ENCODE data around the gene MAMDC2.
"Not testable (repeated sequence)": the region's sequence is repeated elsewhere in the genome, so short reads cannot be mapped to it uniquely, and the experiment has no call there.

The MAMDC2 gene

GRCh38 chr9:70177121-70177520 is 133.5 kb downstream of the MAMDC2 start:
- WGBS (ENCODE audit: insufficient coverage, insufficient read length): no CpG with 5 or more reads among the region's 1 CpG

GRCh38 chr9:70192707-70193106 is 149.1 kb downstream of the MAMDC2 start:
- Histone ChIP-seq H3K4me3 (ENCODE audit: low read length) (no peak overlapping the region), H3K27me3 (ENCODE audit: control insufficient read depth, insufficient read depth, low read length) (no peaks in the 10 kb centered on the region), H3K36me3 (ENCODE audit: control insufficient read depth, insufficient read depth, low read length) (no peaks in the 10 kb centered on the region), H3K4me1 (ENCODE audit: control insufficient read depth, insufficient read depth, low read length) (no peaks in the 10 kb centered on the region), H3K27ac (ENCODE audit: low read length) (no peak overlapping the region), H3K9me3 (ENCODE audit: control insufficient read depth, insufficient read depth, low read length) (no peaks in the 10 kb centered on the region)
- no peak for DNase-seq (ENCODE audit: low read depth, low spot score)
- no CpG with 5 or more reads among the region's 2 CpGs for WGBS (ENCODE audit: insufficient coverage, insufficient read length)

More at GRCh38 chr9:70177121-70177520, 133.5 kb downstream of the MAMDC2 start:
- no peak overlapping the region for H3K27ac ChIP-seq (ENCODE audit: low read length)
- H3K4me1 ChIP-seq (ENCODE audit: control insufficient read depth, insufficient read depth, low read length): no peaks in the 10 kb centered on the region
- DNase-seq (ENCODE audit: low read depth, low spot score): no peak
- no peak overlapping the region for H3K4me3 ChIP-seq (ENCODE audit: low read length)
- H3K36me3 ChIP-seq (ENCODE audit: control insufficient read depth, insufficient read depth, low read length): no peaks in the 10 kb centered on the region
- no peaks in the 10 kb centered on the region for H3K9me3 ChIP-seq (ENCODE audit: control insufficient read depth, insufficient read depth, low read length)
- H3K27me3 ChIP-seq (ENCODE audit: control insufficient read depth, insufficient read depth, low read length): no peaks in the 10 kb centered on the region

GRCh38 chr9:70195456-70195855 is 151.8 kb downstream of the MAMDC2 start:
- Histone ChIP-seq H3K4me3 (ENCODE audit: low read length) (no peak overlapping the region), H3K9me3 (ENCODE audit: control insufficient read depth, insufficient read depth, low read length) (no peaks in the 10 kb centered on the region), H3K4me1 (ENCODE audit: control insufficient read depth, insufficient read depth, low read length) (no peaks in the 10 kb centered on the region), H3K27me3 (ENCODE audit: control insufficient read depth, insufficient read depth, low read length) (no peaks in the 10 kb centered on the region), H3K36me3 (ENCODE audit: control insufficient read depth, insufficient read depth, low read length) (no peaks in the 10 kb centered on the region), H3K27ac (ENCODE audit: low read length) (no peak overlapping the region)
- no CpG with 5 or more reads among the region's 3 CpGs for WGBS (ENCODE audit: insufficient coverage, insufficient read length)
- DNase-seq (ENCODE audit: low read depth, low spot score): no peak

- 100% methylated on average over 1 of the region's 9 CpGs for WGBS (ENCODE audit: insufficient coverage, insufficient read length)
Measured at GRCh38 chr9:70197216-70198044, 153.8 kb downstream of the MAMDC2 start.

GRCh38 chr9:70204743-70205142 is 161.1 kb downstream of the MAMDC2 start:
- DNase-seq (ENCODE audit: low read depth, low spot score); H3K36me3 ChIP-seq (ENCODE audit: control insufficient read depth, insufficient read depth, low read length); H3K27me3 ChIP-seq (ENCODE audit: control insufficient read depth, insufficient read depth, low read length); H3K4me3 ChIP-seq (ENCODE audit: low read length); H3K27ac ChIP-seq (ENCODE audit: low read length); H3K9me3 ChIP-seq (ENCODE audit: control insufficient read depth, insufficient read depth, low read length); H3K4me1 ChIP-seq (ENCODE audit: control insufficient read depth, insufficient read depth, low read length): not testable (repeated sequence)
- no CpG with 5 or more reads among the region's 16 CpGs for WGBS (ENCODE audit: insufficient coverage, insufficient read length)

More at GRCh38 chr9:70197216-70198044, 153.8 kb downstream of the MAMDC2 start:
- Histone ChIP-seq H3K27me3 (ENCODE audit: control insufficient read depth, insufficient read depth, low read length) (no peaks in the 10 kb centered on the region), H3K9me3 (ENCODE audit: control insufficient read depth, insufficient read depth, low read length) (no peaks in the 10 kb centered on the region), H3K36me3 (ENCODE audit: control insufficient read depth, insufficient read depth, low read length) (no peaks in the 10 kb centered on the region), H3K4me1 (ENCODE audit: control insufficient read depth, insufficient read depth, low read length) (no peaks in the 10 kb centered on the region), H3K27ac (ENCODE audit: low read length) (no peak overlapping the region), H3K4me3 (ENCODE audit: low read length) (no peak overlapping the region)
- no peak for DNase-seq (ENCODE audit: low read depth, low spot score)

DNA sequence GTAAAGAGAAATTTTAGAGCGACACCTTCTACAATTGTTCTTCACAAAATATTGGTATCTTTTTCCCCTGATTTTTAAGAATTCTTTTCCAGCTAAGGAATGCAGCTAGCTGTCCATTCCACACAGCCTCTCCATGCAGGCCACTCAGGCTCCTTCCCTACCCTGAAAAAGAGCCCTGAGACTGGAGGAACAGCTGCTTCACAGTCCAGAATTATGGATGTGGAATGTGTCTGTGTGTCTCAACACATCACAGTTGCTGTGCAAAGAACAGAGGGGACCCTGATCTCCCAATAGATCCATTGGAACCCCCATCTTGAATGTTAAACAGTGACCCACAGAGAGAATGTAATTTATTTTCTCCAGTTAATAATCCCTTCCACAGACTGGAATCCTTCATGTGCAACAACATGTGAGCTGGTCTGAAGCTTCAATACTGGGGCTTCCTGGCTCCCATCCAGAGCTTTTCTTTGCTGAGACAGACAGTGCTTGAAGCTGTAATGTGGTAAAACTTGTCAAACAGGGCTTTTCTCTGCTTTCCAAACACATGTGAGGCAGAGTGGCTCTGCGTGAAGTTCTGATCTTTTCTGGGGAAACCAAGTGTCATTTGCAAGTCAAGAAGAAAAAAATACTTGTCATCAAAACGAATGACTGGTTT is 161.8 kb downstream of the MAMDC2 start:
- Histone ChIP-seq H3K27me3 (ENCODE audit: control insufficient read depth, insufficient read depth, low read length) (no peaks in the 10 kb centered on the region), H3K36me3 (ENCODE audit: control insufficient read depth, insufficient read depth, low read length) (no peaks in the 10 kb centered on the region), H3K4me3 (ENCODE audit: low read length) (no peak overlapping the region), H3K9me3 (ENCODE audit: control insufficient read depth, insufficient read depth, low read length) (no peaks in the 10 kb centered on the region), H3K4me1 (ENCODE audit: control insufficient read depth, insufficient read depth, low read length) (no peaks in the 10 kb centered on the region), H3K27ac (ENCODE audit: low read length) (no peak overlapping the region)
- no CpG with 5 or more reads among the region's 3 CpGs for WGBS (ENCODE audit: insufficient coverage, insufficient read length)
- no peak for DNase-seq (ENCODE audit: low read depth, low spot score)

DNA sequence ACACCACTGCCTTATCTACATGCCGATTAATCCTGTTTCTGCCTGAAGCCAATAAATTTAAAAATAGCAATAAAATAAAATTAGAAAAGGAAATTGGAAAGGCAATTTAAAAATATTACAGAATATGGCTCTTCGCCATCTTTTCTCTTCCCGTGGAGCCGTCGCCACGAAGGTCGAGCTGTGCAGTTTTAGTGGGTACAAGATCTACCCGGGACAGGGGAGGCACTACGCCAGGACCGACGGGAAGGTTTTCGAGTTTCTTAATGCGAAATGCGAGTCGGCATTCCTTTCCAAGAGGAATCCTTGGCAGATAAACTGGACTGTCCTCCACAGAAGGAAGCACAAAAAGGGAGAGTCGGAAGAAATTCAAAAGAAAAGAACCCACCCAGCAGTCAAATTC is 173.4 kb downstream of the MAMDC2 start:
- Histone ChIP-seq H3K4me3 (ENCODE audit: low read length) (no peak overlapping the region), H3K4me1 (ENCODE audit: control insufficient read depth, insufficient read depth, low read length) (no peaks in the 10 kb centered on the region), H3K36me3 (ENCODE audit: control insufficient read depth, insufficient read depth, low read length) (no peaks in the 10 kb centered on the region), H3K27ac (ENCODE audit: low read length) (no peak overlapping the region), H3K9me3 (ENCODE audit: control insufficient read depth, insufficient read depth, low read length) (peaks cover 3% of the 10 kb centered on the region; the same call in 1 of the 2 replicates), H3K27me3 (ENCODE audit: control insufficient read depth, insufficient read depth, low read length) (no peaks in the 10 kb centered on the region)
- no peak for DNase-seq (ENCODE audit: low read depth, low spot score)
- no CpG with 5 or more reads among the region's 16 CpGs for WGBS (ENCODE audit: insufficient coverage, insufficient read length)

GRCh38 chr9:70218767-70219166 is 175.1 kb downstream of the MAMDC2 start:
- DNase-seq (ENCODE audit: low read depth, low spot score): no peak
- WGBS (ENCODE audit: insufficient coverage, insufficient read length): no CpG with 5 or more reads among the region's 1 CpG
- Histone ChIP-seq H3K27ac (ENCODE audit: low read length) (no peak overlapping the region), H3K27me3 (ENCODE audit: control insufficient read depth, insufficient read depth, low read length) (no peaks in the 10 kb centered on the region), H3K36me3 (ENCODE audit: control insufficient read depth, insufficient read depth, low read length) (no peaks in the 10 kb centered on the region), H3K4me3 (ENCODE audit: low read length) (no peak overlapping the region), H3K4me1 (ENCODE audit: control insufficient read depth, insufficient read depth, low read length) (no peaks in the 10 kb centered on the region), H3K9me3 (ENCODE audit: control insufficient read depth, insufficient read depth, low read length) (no peaks in the 10 kb centered on the region)

GRCh38 chr9:70220216-70220615 is 176.6 kb downstream of the MAMDC2 start:
- Histone ChIP-seq H3K27me3 (ENCODE audit: control insufficient read depth, insufficient read depth, low read length) (no peaks in the 10 kb centered on the region), H3K4me3 (ENCODE audit: low read length) (no peak overlapping the region), H3K4me1 (ENCODE audit: control insufficient read depth, insufficient read depth, low read length) (no peaks in the 10 kb centered on the region), H3K36me3 (ENCODE audit: control insufficient read depth, insufficient read depth, low read length) (no peaks in the 10 kb centered on the region), H3K9me3 (ENCODE audit: control insufficient read depth, insufficient read depth, low read length) (no peaks in the 10 kb centered on the region), H3K27ac (ENCODE audit: low read length) (no peak overlapping the region)
- no peak for DNase-seq (ENCODE audit: low read depth, low spot score)
- WGBS (ENCODE audit: insufficient coverage, insufficient read length): no CpG with 5 or more reads among the region's 2 CpGs

GRCh38 chr9:70222354-70222753 is 178.7 kb downstream of the MAMDC2 start:
- H3K36me3 ChIP-seq (ENCODE audit: control insufficient read depth, insufficient read depth, low read length): no peaks in the 10 kb centered on the region
- H3K4me1 ChIP-seq (ENCODE audit: control insufficient read depth, insufficient read depth, low read length): no peaks in the 10 kb centered on the region
- no peak overlapping the region for H3K4me3 ChIP-seq (ENCODE audit: low read length)
- no peak overlapping the region for H3K27ac ChIP-seq (ENCODE audit: low read length)
- DNase-seq (ENCODE audit: low read depth, low spot score): no peak
- H3K9me3 ChIP-seq (ENCODE audit: control insufficient read depth, insufficient read depth, low read length): no peaks in the 10 kb centered on the region
- no peaks in the 10 kb centered on the region for H3K27me3 ChIP-seq (ENCODE audit: control insufficient read depth, insufficient read depth, low read length)
- WGBS (ENCODE audit: insufficient coverage, insufficient read length): no CpG with 5 or more reads among the region's 1 CpG
